HEK293 (cell line): ENCODE results near the gene LDB1.
A peak's percentile ranks its signal among the peaks of the same experiment; 100 is the strongest.

Source experiments
- CTCF ChIA-PET: fragments of 350-600 bp; formaldehyde crosslinking; extraction: SDS; loops from one replicate; lab custom pipeline; 2021; ENCODE audit warnings: antibody characterized with exemption; lab: Yijun Ruan, JAX
- POLR2A ChIA-PET: fragments of 300-600 bp; formaldehyde crosslinking; extraction: SDS; loops from one replicate; lab custom pipeline; 2020; ENCODE audit warnings: antibody characterized with exemption, inconsistent platforms; lab: Yijun Ruan, JAX
- H3K27ac ChIP-seq: fragments of 200-500 bp; sonication (Bioruptor generic); 2 replicates; pipeline ENCODE4 v1.5.1; 2014; ENCODE audit warnings: low read depth, low read length, control low read depth, inconsistent platforms; ENCODE audit errors: extremely low read depth
- H3K36me3 ChIP-seq, 2 experiments: fragments of 200-500 bp in 1 of 2; sonication (Bioruptor generic) in 1 of 2; 1 replicate in 1 of 2; 2 replicates in 1 of 2; pipeline ENCODE4 v1.5.1; 2014 to 2017; ENCODE audit warnings: inconsistent platforms in 2 of 2, low read length in 2 of 2; ENCODE audit not compliant: control insufficient read depth in 2 of 2, insufficient read depth in 1 of 2
- H3K4me1 ChIP-seq: fragments of 200-500 bp; sonication (Bioruptor generic); 2 replicates; pipeline ENCODE4 v1.5.1; 2014; ENCODE audit warnings: mild to moderate bottlenecking, low read length, inconsistent platforms; ENCODE audit not compliant: control insufficient read depth, insufficient read depth
- H3K4me3 ChIP-seq: 2 replicates; pipeline ENCODE4 v1.5.1; 2011; ENCODE audit warnings: low read depth, mild to moderate bottlenecking, control low read depth, low read length, moderate library complexity
- H3K9me3 ChIP-seq: fragments of 200-500 bp; sonication (Bioruptor generic); 2 replicates; pipeline ENCODE4 v1.5.1; 2014; ENCODE audit warnings: low read depth, low read length, inconsistent platforms; ENCODE audit not compliant: control insufficient read depth, insufficient read depth
- EGR2 ChIP-seq: fragments of 450-650 bp; formaldehyde crosslinking; IDR thresholded peaks from 2 replicates; pipeline ENCODE4 v1.5.1; 2016; ENCODE audit warnings: low read depth, missing biosample characterization, missing genetic modification characterization
- KLF10 ChIP-seq: fragments of 450-650 bp; IDR thresholded peaks from 2 replicates; pipeline ENCODE4 v1.5.1; 2018; ENCODE audit warnings: missing biosample characterization, mild to moderate bottlenecking, missing genetic modification characterization
- KLF16 ChIP-seq: fragments of 450-650 bp; formaldehyde crosslinking; IDR thresholded peaks from 2 replicates; pipeline ENCODE4 v1.5.1; 2017; ENCODE audit warnings: missing biosample characterization, missing genetic modification characterization
- SP3 ChIP-seq: fragments of 450-650 bp; formaldehyde crosslinking; IDR thresholded peaks from 2 replicates; pipeline ENCODE4 v1.5.1; 2016; ENCODE audit warnings: missing biosample characterization, missing genetic modification characterization
- ZBTB17 ChIP-seq: fragments of 450-650 bp; formaldehyde crosslinking; IDR thresholded peaks from 2 replicates; pipeline ENCODE4 v1.5.1; 2016; ENCODE audit warnings: missing biosample characterization, missing genetic modification characterization
- ZEB2 ChIP-seq: fragments of 450-650 bp; formaldehyde crosslinking; IDR thresholded peaks from 2 replicates; pipeline ENCODE4 v1.5.1; 2016; ENCODE audit warnings: missing biosample characterization, missing genetic modification characterization
- ZNF596 ChIP-seq: fragments of 450-650 bp; IDR thresholded peaks from 2 replicates; pipeline ENCODE4 v1.5.0; 2018; ENCODE audit warnings: missing biosample characterization, mild to moderate bottlenecking, missing genetic modification characterization, moderate library complexity
- ZNF610 ChIP-seq: fragments of 450-650 bp; formaldehyde crosslinking; IDR thresholded peaks from 2 replicates; pipeline ENCODE4 v1.5.1; 2016; ENCODE audit warnings: missing biosample characterization, missing genetic modification characterization, borderline replicate concordance
- ZNF623 ChIP-seq: fragments of 450-650 bp; formaldehyde crosslinking; IDR thresholded peaks from 2 replicates; pipeline ENCODE4 v1.5.1; 2016; ENCODE audit warnings: missing biosample characterization, missing genetic modification characterization
- ZNF76 ChIP-seq: fragments of 450-650 bp; formaldehyde crosslinking; IDR thresholded peaks from 2 replicates; pipeline ENCODE4; 2016; ENCODE audit warnings: low read depth, missing biosample characterization, missing genetic modification characterization, borderline replicate concordance
- ZSCAN30 ChIP-seq: fragments of 450-650 bp; IDR thresholded peaks from 2 replicates; pipeline ENCODE4 v1.5.1; 2018; ENCODE audit warnings: missing biosample characterization, mild to moderate bottlenecking, missing genetic modification characterization, moderate library complexity
- TF ChIP-seq, protein P1 (sequence below): fragments of 450-650 bp; formaldehyde crosslinking; IDR thresholded peaks from 2 replicates; pipeline ENCODE4 v1.5.1; 2017; ENCODE audit warnings: missing biosample characterization, missing genetic modification characterization
- TF ChIP-seq, protein P2 (sequence below): fragments of 450-650 bp; formaldehyde crosslinking; IDR thresholded peaks from 2 replicates; pipeline ENCODE4 v1.5.1; 2016; ENCODE audit warnings: missing biosample characterization, missing genetic modification characterization
- TF ChIP-seq, protein P3 (sequence below): fragments of 450-650 bp; formaldehyde crosslinking; IDR thresholded peaks from 2 replicates; pipeline ENCODE4 v1.5.1; 2016; ENCODE audit warnings: missing biosample characterization, missing genetic modification characterization
- TF ChIP-seq, protein P4 (sequence below): fragments of 450-650 bp; formaldehyde crosslinking; IDR thresholded peaks from 2 replicates; pipeline ENCODE4 v1.5.1; 2017; ENCODE audit warnings: missing biosample characterization, missing genetic modification characterization
- TF ChIP-seq, protein P5 (sequence below): fragments of 450-650 bp; formaldehyde crosslinking; IDR thresholded peaks from 2 replicates; pipeline ENCODE4 v1.5.1; 2016; ENCODE audit warnings: missing biosample characterization, missing genetic modification characterization
- TF ChIP-seq, protein P6 (sequence below): fragments of 450-650 bp; formaldehyde crosslinking; IDR thresholded peaks from 2 replicates; pipeline ENCODE4 v1.5.1; 2016; ENCODE audit warnings: missing biosample characterization, missing genetic modification characterization
- TF ChIP-seq, protein P7 (sequence below): fragments of 450-650 bp; formaldehyde crosslinking; IDR thresholded peaks from 2 replicates; pipeline ENCODE4 v1.5.1; 2016; ENCODE audit warnings: missing biosample characterization, missing genetic modification characterization, low read depth

The LDB1 gene, protein sequence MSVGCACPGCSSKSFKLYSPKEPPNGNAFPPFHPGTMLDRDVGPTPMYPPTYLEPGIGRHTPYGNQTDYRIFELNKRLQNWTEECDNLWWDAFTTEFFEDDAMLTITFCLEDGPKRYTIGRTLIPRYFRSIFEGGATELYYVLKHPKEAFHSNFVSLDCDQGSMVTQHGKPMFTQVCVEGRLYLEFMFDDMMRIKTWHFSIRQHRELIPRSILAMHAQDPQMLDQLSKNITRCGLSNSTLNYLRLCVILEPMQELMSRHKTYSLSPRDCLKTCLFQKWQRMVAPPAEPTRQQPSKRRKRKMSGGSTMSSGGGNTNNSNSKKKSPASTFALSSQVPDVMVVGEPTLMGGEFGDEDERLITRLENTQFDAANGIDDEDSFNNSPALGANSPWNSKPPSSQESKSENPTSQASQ

DNA sequence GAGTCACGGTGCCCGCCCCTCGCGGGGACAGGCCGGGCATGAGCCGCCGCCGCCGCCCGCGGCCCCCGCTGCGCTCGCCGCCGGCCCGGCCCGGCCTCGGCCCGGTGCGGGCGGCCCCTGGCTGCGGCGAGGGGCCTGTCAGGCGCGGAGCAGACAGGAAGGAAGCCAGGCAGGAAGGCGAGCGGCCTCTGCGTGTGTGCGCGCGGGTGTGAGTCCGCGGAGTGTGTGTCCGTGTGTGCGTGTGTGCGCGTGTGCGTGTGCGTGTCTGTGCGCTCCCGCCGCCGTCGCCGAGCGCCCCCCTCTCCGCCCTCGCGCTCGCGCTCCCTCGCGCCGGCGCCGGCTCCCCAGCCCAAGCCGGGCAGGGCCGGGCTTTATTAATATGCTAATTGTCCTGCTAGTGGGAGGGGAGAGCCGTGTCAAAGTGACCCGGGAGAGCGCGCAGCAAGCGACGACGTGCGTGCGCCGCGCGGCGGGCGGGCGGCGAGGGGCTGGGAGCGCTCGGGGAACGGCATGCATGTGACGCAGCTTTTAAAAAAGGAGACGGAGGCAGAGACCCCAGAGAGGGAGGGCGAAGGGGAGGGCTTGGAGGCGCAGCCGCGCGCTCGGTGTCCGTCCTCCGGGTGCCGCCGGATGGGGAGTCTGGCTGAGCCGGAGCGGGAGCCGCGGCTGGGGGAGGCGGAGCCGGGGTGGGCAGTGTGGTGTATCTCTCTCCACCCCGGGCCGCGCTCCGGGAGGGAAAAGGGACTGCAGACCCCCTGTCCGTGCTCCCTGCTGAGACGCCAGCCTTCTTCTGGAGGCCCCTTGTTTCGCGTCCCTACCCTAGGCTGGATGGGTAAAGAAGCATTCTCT lies at the start of gene LDB1:
Gene LDB1 (minus strand): TSS at position 227 of the 849 bp plus-strand sequence. CDS start 258 bp downstream, outside the sequence.
- Histone ChIP-seq H3K9me3 (no peaks in the 10 kb centered on the region), H3K4me1 (peaks cover 36% of the 10 kb centered on the region), H3K36me3 (no peaks in the 10 kb centered on the region), H3K27ac (peak within 1 kb of the TSS; percentile 88), H3K4me3 (peak within 1 kb of the TSS; percentile 71)
- ChIA-PET CTCF (no interaction called here), POLR2A (no interaction called here)
- TF ChIP-seq, protein P1, sequence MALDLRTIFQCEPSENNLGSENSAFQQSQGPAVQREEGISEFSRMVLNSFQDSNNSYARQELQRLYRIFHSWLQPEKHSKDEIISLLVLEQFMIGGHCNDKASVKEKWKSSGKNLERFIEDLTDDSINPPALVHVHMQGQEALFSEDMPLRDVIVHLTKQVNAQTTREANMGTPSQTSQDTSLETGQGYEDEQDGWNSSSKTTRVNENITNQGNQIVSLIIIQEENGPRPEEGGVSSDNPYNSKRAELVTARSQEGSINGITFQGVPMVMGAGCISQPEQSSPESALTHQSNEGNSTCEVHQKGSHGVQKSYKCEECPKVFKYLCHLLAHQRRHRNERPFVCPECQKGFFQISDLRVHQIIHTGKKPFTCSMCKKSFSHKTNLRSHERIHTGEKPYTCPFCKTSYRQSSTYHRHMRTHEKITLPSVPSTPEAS (tag by site-specific recombination), result peak; percentile 34; the same call in 1 of the 2 replicates
- no peak for TF ChIP-seq ZNF623 (tag by site-specific recombination)
- TF ChIP-seq, protein P2, sequence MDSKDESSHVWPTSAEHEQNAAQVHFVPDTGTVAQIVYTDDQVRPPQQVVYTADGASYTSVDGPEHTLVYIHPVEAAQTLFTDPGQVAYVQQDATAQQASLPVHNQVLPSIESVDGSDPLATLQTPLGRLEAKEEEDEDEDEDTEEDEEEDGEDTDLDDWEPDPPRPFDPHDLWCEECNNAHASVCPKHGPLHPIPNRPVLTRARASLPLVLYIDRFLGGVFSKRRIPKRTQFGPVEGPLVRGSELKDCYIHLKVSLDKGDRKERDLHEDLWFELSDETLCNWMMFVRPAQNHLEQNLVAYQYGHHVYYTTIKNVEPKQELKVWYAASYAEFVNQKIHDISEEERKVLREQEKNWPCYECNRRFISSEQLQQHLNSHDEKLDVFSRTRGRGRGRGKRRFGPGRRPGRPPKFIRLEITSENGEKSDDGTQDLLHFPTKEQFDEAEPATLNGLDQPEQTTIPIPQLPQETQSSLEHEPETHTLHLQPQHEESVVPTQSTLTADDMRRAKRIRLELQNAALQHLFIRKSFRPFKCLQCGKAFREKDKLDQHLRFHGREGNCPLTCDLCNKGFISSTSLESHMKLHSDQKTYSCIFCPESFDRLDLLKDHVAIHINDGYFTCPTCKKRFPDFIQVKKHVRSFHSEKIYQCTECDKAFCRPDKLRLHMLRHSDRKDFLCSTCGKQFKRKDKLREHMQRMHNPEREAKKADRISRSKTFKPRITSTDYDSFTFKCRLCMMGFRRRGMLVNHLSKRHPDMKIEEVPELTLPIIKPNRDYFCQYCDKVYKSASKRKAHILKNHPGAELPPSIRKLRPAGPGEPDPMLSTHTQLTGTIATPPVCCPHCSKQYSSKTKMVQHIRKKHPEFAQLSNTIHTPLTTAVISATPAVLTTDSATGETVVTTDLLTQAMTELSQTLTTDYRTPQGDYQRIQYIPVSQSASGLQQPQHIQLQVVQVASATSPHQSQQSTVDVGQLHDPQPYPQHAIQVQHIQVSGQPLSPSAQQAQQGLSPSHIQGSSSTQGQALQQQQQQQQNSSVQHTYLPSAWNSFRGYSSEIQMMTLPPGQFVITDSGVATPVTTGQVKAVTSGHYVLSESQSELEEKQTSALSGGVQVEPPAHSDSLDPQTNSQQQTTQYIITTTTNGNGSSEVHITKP, result no peak
- peak; percentile 17; the same call in 1 of the 2 replicates for TF ChIP-seq KLF16 (tag by site-specific recombination)
- TF ChIP-seq, protein P3, sequence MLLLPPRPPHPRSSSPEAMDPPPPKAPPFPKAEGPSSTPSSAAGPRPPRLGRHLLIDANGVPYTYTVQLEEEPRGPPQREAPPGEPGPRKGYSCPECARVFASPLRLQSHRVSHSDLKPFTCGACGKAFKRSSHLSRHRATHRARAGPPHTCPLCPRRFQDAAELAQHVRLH (tag by site-specific recombination), result no peak
- TF ChIP-seq, protein P4, sequence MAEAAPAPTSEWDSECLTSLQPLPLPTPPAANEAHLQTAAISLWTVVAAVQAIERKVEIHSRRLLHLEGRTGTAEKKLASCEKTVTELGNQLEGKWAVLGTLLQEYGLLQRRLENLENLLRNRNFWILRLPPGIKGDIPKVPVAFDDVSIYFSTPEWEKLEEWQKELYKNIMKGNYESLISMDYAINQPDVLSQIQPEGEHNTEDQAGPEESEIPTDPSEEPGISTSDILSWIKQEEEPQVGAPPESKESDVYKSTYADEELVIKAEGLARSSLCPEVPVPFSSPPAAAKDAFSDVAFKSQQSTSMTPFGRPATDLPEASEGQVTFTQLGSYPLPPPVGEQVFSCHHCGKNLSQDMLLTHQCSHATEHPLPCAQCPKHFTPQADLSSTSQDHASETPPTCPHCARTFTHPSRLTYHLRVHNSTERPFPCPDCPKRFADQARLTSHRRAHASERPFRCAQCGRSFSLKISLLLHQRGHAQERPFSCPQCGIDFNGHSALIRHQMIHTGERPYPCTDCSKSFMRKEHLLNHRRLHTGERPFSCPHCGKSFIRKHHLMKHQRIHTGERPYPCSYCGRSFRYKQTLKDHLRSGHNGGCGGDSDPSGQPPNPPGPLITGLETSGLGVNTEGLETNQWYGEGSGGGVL, result peak; percentile 84
- TF ChIP-seq, protein P5, sequence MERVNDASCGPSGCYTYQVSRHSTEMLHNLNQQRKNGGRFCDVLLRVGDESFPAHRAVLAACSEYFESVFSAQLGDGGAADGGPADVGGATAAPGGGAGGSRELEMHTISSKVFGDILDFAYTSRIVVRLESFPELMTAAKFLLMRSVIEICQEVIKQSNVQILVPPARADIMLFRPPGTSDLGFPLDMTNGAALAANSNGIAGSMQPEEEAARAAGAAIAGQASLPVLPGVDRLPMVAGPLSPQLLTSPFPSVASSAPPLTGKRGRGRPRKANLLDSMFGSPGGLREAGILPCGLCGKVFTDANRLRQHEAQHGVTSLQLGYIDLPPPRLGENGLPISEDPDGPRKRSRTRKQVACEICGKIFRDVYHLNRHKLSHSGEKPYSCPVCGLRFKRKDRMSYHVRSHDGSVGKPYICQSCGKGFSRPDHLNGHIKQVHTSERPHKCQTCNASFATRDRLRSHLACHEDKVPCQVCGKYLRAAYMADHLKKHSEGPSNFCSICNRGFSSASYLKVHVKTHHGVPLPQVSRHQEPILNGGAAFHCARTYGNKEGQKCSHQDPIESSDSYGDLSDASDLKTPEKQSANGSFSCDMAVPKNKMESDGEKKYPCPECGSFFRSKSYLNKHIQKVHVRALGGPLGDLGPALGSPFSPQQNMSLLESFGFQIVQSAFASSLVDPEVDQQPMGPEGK (tag by site-specific recombination), result peak; percentile 87
- peak; percentile 24; the same call in 1 of the 2 replicates for TF ChIP-seq KLF10 (tag by site-specific recombination)
- peak; percentile 82 for TF ChIP-seq SP3
- TF ChIP-seq ZBTB17, result peak; percentile 23; the same call in 1 of the 2 replicates
- TF ChIP-seq ZNF596 (tag by site-specific recombination), result 0 out of 2 replicates have a peak, but pooled peaks have one; percentile 22
- peak; percentile 39; the same call in 1 of the 2 replicates for TF ChIP-seq ZNF610 (tag by site-specific recombination)
- peak; percentile 75 for TF ChIP-seq ZEB2 (tag by site-specific recombination)
- TF ChIP-seq, protein P6, sequence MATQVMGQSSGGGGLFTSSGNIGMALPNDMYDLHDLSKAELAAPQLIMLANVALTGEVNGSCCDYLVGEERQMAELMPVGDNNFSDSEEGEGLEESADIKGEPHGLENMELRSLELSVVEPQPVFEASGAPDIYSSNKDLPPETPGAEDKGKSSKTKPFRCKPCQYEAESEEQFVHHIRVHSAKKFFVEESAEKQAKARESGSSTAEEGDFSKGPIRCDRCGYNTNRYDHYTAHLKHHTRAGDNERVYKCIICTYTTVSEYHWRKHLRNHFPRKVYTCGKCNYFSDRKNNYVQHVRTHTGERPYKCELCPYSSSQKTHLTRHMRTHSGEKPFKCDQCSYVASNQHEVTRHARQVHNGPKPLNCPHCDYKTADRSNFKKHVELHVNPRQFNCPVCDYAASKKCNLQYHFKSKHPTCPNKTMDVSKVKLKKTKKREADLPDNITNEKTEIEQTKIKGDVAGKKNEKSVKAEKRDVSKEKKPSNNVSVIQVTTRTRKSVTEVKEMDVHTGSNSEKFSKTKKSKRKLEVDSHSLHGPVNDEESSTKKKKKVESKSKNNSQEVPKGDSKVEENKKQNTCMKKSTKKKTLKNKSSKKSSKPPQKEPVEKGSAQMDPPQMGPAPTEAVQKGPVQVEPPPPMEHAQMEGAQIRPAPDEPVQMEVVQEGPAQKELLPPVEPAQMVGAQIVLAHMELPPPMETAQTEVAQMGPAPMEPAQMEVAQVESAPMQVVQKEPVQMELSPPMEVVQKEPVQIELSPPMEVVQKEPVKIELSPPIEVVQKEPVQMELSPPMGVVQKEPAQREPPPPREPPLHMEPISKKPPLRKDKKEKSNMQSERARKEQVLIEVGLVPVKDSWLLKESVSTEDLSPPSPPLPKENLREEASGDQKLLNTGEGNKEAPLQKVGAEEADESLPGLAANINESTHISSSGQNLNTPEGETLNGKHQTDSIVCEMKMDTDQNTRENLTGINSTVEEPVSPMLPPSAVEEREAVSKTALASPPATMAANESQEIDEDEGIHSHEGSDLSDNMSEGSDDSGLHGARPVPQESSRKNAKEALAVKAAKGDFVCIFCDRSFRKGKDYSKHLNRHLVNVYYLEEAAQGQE (tag by site-specific recombination), result 0 out of 2 replicates have a peak, but pooled peaks have one; percentile 8
- 0 out of 2 replicates have a peak, but pooled peaks have one; percentile 40 for TF ChIP-seq ZNF76 (tag by site-specific recombination)
- peak; percentile 61 for TF ChIP-seq ZSCAN30
- TF ChIP-seq EGR2, result 0 out of 2 replicates have a peak, but pooled peaks have one; percentile 4
- TF ChIP-seq, protein P7, sequence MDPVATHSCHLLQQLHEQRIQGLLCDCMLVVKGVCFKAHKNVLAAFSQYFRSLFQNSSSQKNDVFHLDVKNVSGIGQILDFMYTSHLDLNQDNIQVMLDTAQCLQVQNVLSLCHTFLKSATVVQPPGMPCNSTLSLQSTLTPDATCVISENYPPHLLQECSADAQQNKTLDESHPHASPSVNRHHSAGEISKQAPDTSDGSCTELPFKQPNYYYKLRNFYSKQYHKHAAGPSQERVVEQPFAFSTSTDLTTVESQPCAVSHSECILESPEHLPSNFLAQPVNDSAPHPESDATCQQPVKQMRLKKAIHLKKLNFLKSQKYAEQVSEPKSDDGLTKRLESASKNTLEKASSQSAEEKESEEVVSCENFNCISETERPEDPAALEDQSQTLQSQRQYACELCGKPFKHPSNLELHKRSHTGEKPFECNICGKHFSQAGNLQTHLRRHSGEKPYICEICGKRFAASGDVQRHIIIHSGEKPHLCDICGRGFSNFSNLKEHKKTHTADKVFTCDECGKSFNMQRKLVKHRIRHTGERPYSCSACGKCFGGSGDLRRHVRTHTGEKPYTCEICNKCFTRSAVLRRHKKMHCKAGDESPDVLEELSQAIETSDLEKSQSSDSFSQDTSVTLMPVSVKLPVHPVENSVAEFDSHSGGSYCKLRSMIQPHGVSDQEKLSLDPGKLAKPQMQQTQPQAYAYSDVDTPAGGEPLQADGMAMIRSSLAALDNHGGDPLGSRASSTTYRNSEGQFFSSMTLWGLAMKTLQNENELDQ (tag by site-specific recombination), result no peak
